Measurements from ENCODE around the gene HOXA11.

HOXA11 gene

GRCh38 chr7:27147199-27148030 lies 37.6 kb downstream of the HOXA11 start, which contains the start of gene HOXA6:
Gene HOXA6 (minus strand): TSS chr7:27147774. CDS start chr7:27147749, 25 bp downstream.
- no peak for DNase-seq (ENCODE audit: low read depth)

- DNase-seq (ENCODE audit: low read depth) = no peak
Measured at GRCh38 chr7:27146491-27147198, 38.4 kb downstream of the HOXA11 start.

GRCh38 chr7:27145914-27146412 lies 39.1 kb downstream of the HOXA11 start:
- no peak for DNase-seq (ENCODE audit: low read depth)

DNA sequence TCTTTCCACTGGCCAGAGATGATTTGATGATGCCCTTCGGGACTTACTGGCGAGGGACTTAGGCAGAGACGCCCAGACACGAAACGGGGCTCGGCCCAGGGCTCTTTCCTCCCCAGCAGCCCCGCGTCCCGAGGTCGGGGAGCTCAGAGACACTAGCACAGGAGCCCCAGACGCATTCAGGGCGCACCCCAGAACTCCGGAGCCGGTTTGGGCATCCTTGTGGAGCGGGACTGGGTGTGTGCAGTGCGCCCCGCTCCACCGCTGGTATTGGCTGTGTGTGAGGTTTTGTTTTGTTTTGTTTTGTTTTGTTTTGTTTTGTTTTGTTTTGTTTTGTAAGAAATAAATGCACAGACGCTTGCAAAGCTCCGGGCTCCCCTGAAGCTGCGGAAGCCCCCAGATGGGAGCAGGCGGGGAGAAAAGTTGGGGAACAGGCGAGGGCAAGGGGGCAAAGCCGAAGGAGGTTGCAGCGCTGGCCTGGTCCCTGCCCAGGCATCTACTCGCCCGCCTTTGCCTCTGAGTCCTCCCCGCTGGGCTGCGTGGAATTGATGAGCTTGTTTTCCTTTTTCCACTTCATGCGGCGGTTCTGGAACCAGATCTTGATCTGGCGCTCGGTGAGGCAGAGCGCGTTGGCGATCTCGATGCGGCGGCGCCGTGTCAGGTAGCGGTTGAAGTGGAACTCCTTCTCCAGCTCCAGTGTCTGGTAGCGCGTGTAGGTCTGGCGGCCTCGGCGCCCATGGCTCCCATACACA lies 39.7 kb downstream of the HOXA11 start:
- no peak for DNase-seq (ENCODE audit: low read depth)

DNA sequence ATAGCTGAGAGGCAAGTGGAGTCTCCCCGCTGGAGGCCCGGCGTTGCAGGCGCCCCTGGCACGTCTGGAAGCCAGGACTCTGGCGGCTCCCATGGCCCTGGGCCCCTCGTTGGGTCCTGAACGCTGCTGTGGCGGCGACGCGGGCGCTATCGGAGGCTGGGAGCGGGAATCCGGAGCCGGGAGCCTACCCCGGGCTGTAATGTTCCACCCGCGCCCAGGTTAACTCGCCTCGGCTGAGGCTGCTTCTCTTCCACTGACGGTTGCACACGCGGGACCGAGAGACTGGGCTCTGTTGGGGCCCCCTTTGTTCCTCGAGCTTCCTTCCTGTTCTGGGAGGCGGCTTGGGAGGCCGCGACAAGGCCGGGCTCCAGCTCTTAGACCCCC lies 40.3 kb downstream of the HOXA11 start:
- DNase-seq (ENCODE audit: low read depth) = no peak

DNA sequence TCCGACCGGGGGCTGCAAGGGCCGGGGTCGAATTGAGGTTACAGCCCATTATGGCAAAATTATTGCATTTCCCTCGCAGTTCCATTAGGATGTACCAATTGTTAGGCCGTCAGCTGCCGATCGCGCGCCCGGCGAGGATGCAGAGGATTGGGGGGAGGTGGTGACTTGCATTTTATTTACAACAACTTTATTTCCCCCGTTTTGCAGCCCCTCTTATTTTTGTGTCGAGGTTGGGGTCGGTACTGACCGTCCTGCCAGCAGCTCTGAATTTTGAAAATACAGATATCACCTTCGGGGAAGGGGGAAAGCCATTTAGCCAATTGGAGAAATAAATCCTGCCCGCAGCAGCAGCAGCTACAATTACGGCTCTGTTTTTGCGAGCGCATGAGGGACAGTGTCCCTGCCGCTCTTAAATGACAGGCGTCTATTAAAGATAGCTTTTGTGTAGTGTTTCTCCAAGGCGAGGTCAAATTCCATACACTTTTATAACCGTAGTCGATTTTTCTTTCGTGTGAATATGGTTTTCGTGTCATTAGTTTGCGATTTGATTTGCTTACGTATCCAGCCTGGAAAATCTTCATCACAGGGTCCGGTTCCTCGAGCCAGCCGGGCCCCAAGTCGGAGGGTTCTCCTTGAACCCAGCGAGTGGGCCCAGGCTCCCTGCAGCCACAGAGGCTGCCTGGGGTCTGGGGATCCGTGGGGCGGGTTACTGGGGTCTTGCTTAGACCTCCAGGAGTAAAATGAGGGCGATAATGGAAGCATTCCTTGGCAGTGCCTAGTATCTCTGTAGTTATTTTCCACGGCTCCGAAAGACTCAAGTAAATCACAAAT lies 40.9 kb downstream of the HOXA11 start:
- DNase-seq (ENCODE audit: low read depth) = no peak

GRCh38 chr7:27143023-27143949 lies 41.7 kb downstream of the HOXA11 start, which contains the start of gene HOXA5:
Gene HOXA5 (minus strand): TSS chr7:27143681. CDS start chr7:27143607, 74 bp downstream.
- no peak for DNase-seq (ENCODE audit: low read depth)

- no peak for DNase-seq (ENCODE audit: low read depth)
Measured at GRCh38 chr7:27142580-27143022, 42.4 kb downstream of the HOXA11 start.

GRCh38 chr7:27141923-27142579 lies 43.0 kb downstream of the HOXA11 start:
- DNase-seq (ENCODE audit: low read depth) = no peak

DNA sequence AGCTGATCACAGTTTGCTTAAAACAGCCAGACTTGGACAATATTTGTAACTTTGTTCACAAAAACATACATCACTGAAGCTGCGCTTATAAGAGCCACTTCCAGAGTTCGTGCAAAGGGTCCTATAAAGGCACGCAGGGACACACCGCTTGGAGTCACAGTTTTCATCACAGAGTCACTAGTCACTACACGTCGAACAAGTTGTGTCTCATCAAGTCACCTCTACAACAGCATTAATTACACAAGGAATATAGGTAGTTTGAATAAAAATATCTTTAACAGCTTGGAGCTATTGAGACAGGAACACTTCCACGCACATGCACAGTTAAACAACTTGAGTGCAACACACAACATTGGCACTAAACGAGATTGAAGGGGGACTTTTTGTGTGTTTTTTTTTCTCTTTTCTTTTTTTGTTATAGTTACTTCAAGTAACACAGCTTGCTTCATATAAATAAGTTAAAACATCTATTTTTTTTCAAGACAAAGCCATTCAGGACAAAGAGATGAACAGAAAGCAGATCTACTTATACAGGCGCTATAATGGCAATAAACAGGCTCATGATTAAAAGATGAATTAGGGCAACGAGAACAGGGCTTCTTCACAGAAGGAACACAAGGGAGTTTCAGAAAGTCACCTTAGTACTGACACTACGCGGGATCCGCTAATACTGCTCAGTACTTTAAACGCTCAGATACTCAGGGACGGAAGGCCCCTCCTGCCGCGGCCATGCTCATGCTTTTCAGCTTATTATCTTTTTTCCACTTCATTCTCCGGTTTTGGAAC lies 43.7 kb downstream of the HOXA11 start:
- DNase-seq (ENCODE audit: low read depth) = no peak

GRCh38 chr7:27140126-27140857 lies 44.7 kb downstream of the HOXA11 start:
- DNase-seq (ENCODE audit: low read depth) = no peak

GRCh38 chr7:27139334-27140125 lies 45.5 kb downstream of the HOXA11 start:
- no peak for DNase-seq (ENCODE audit: low read depth)

GRCh38 chr7:27138985-27139333 lies 46.1 kb downstream of the HOXA11 start:
- DNase-seq (ENCODE audit: low read depth) = no peak

GRCh38 chr7:27138472-27138871 lies 46.6 kb downstream of the HOXA11 start:
- no peak for DNase-seq (ENCODE audit: low read depth)

- no peak for DNase-seq (ENCODE audit: low read depth)
Measured at GRCh38 chr7:27137640-27138315, 47.3 kb downstream of the HOXA11 start.

DNA sequence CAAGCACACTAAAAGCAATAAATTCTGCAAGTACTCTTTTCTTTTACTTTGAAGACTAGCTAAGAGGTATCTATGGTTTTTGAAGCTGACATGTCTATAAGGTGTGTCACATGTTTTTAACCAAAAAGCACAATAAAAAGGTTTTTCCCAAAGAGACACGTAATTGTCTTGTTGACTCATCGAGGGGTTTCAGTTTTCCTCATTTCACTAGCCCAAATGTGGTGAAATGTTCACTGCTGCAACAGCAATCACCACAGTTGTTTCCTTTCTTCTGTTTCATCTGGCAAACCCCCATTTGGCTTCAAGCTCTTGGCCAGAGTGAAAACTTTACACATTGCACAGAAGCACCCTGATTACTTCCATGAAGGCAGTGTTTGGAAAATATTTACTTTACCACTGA lies 50.6 kb downstream of the HOXA11 start:
- no peak for DNase-seq (ENCODE audit: low read depth)

Measured in CMK (cell line).